H1 (cell line): ENCODE measurements around the gene PTPRE. TPM values are rescaled to one million over a fixed set of nuclear protein-coding genes. Genes with fewer than 3 reads are reported as not detected.

Source experiments
- CTCF ChIA-PET: fragments of 300-600 bp; sonication (Branson Sonifier 250); formaldehyde crosslinking; loops from one replicate; lab custom pipeline; 2021; ENCODE audit not compliant: partially characterized antibody; lab: Charles Lee
- POLR2A ChIA-PET: fragments of 300-600 bp; sonication (Branson Sonifier 250); formaldehyde crosslinking; loops from one replicate; lab custom pipeline; 2021; ENCODE audit warnings: inconsistent platforms; ENCODE audit not compliant: partially characterized antibody; lab: Charles Lee
- DNase-seq, 2 experiments: peaks; one replicate each; pipeline versions ENCODE4 v3.0.0 to v3.0.0-alpha.2; 2010 to 2022; ENCODE audit warnings: low spot score in 2 of 2, low read depth in 1 of 2, mixed read lengths in 1 of 2
- FAIRE-seq: peaks from 2 replicates; lab custom pipeline; 2011; peaks lifted over from hg19 to GRCh38; lab: Jason Lieb, UNC
- H2AFZ ChIP-seq: 2 replicates; pipeline ENCODE4 v1.8.1; 2012; ENCODE audit warnings: low read length, inconsistent platforms
- H2AK5ac ChIP-seq: 2 replicates; pipeline ENCODE4 v1.6.1; 2013; ENCODE audit warnings: low read depth, low read length
- H2BK120ac ChIP-seq: replicated peaks from 2 replicates; pipeline ENCODE3; 2013; ENCODE audit warnings: low read depth, low read length, inconsistent platforms
- H2BK12ac ChIP-seq: 2 replicates; pipeline ENCODE4 v1.6.1; 2013; ENCODE audit warnings: low read depth, low read length
- H2BK15ac ChIP-seq: 2 replicates; pipeline ENCODE4 v1.6.1; 2013; ENCODE audit warnings: low read length
- H2BK20ac ChIP-seq: 2 replicates; pipeline ENCODE4 v1.6.1; 2013; ENCODE audit warnings: low read length
- H2BK5ac ChIP-seq: 2 replicates; pipeline ENCODE4 v1.6.1; 2013; ENCODE audit warnings: low read depth, low read length
- H3K14ac ChIP-seq: 2 replicates; pipeline ENCODE4 v1.6.1; 2013; ENCODE audit warnings: inconsistent platforms; ENCODE audit not compliant: insufficient read length
- H3K18ac ChIP-seq: 2 replicates; pipeline ENCODE4 v1.6.1; 2013; ENCODE audit warnings: low read length; ENCODE audit errors: extremely low read depth
- H3K23ac ChIP-seq: 2 replicates; pipeline ENCODE4 v1.6.1; 2013; ENCODE audit warnings: inconsistent platforms; ENCODE audit not compliant: insufficient read length
- H3K23me2 ChIP-seq: 2 replicates; pipeline ENCODE4 v1.6.1; 2013; ENCODE audit warnings: low read depth, low read length
- H3K27ac ChIP-seq: 2 replicates; pipeline ENCODE4 v1.6.1; 2011; ENCODE audit warnings: low read depth, low read length, inconsistent platforms
- H3K27me3 ChIP-seq, 4 experiments: replicated peaks in 1 of 4; 1 replicate in 1 of 4; 2 replicates in 3 of 4; pipeline versions ENCODE4 v1.6.1 to v1.8.1; 2011 to 2013; ENCODE audit warnings: low read length in 3 of 4, mild to moderate bottlenecking in 3 of 4, inconsistent platforms in 2 of 4, mixed read lengths in 2 of 4, moderate library complexity in 1 of 4; ENCODE audit not compliant: control insufficient read depth in 3 of 4, insufficient read depth in 3 of 4; ENCODE audit errors: extremely low read depth in 1 of 4
- H3K36me3 ChIP-seq, 4 experiments: 2 replicates each; pipeline versions ENCODE4 v1.6.1 to v1.8.1; 2011 to 2013; ENCODE audit warnings: mild to moderate bottlenecking in 4 of 4, low read length in 3 of 4, moderate library complexity in 2 of 4, control low read depth in 1 of 4, inconsistent platforms in 1 of 4; ENCODE audit not compliant: insufficient read depth in 4 of 4, control insufficient read depth in 2 of 4
- H3K4ac ChIP-seq: replicated peaks from 2 replicates; pipeline ENCODE3; 2013; ENCODE audit warnings: low read length, low read depth, mixed read lengths, inconsistent platforms; ENCODE audit not compliant: insufficient read length
- H3K4me1 ChIP-seq, 4 experiments: replicated peaks in 1 of 4; 1 replicate in 1 of 4; 2 replicates in 3 of 4; pipeline versions ENCODE4 v1.6.1 to v1.8.1; 2011 to 2013; ENCODE audit warnings: low read length in 3 of 4, inconsistent platforms in 2 of 4, mixed read lengths in 1 of 4; ENCODE audit not compliant: insufficient read depth in 4 of 4, control insufficient read depth in 3 of 4
- H3K4me2 ChIP-seq, 2 experiments: 2 replicates each; pipeline versions ENCODE4 v1.6.1 to v1.8.1; 2011 to 2013; ENCODE audit warnings: low read depth in 2 of 2, low read length in 2 of 2, control low read depth in 1 of 2, inconsistent platforms in 1 of 2, mild to moderate bottlenecking in 1 of 2; ENCODE audit not compliant: insufficient read depth in 1 of 2
- H3K4me3 ChIP-seq, 4 experiments: fragments of 200-600, 300-600 bp in 1 of 4; sonication (generic), shearing (Covaris generic), sonication (Bioruptor Twin) in 1 of 4; 2 replicates each; pipeline versions ENCODE4 v1.5.1 to v1.8.1; 2011 to 2016; ENCODE audit warnings: low read length in 4 of 4, low read depth in 3 of 4, control low read depth in 2 of 4, inconsistent platforms in 2 of 4, mild to moderate bottlenecking in 2 of 4, mixed read lengths in 1 of 4, moderate library complexity in 1 of 4; ENCODE audit not compliant: insufficient read depth in 2 of 4; ENCODE audit errors: extremely low read depth in 1 of 4
- H3K56ac ChIP-seq: replicated peaks from 2 replicates; pipeline ENCODE3; 2013; ENCODE audit warnings: low read depth, mild to moderate bottlenecking, mixed read lengths, low read length, inconsistent platforms; ENCODE audit not compliant: insufficient read length
- H3K79me1 ChIP-seq: 2 replicates; pipeline ENCODE4 v1.6.1; 2013; ENCODE audit warnings: low read depth, low read length, control low read depth
- H3K79me2 ChIP-seq, 2 experiments: 2 replicates each; pipeline versions ENCODE4 v1.6.1 to v1.8.1; 2012 to 2013; ENCODE audit warnings: low read length in 2 of 2, mild to moderate bottlenecking in 2 of 2, inconsistent platforms in 1 of 2; ENCODE audit not compliant: insufficient read depth in 2 of 2, control insufficient read depth in 1 of 2
- H3K9ac ChIP-seq, 4 experiments: replicated peaks in 1 of 4; 1 replicate in 1 of 4; 2 replicates in 3 of 4; pipeline versions ENCODE4 v1.6.1 to v1.8.1; 2011 to 2013; ENCODE audit warnings: low read depth in 3 of 4, low read length in 3 of 4, control low read depth in 2 of 4, mild to moderate bottlenecking in 2 of 4, moderate library complexity in 2 of 4, inconsistent platforms in 1 of 4; ENCODE audit errors: extremely low read depth in 1 of 4
- H3K9me3 ChIP-seq, 2 experiments: 2 replicates each; pipeline versions ENCODE4 v1.6.1 to v1.8.1; 2012 to 2013; ENCODE audit warnings: mild to moderate bottlenecking in 2 of 2, moderate library complexity in 2 of 2, control low read depth in 1 of 2, inconsistent platforms in 1 of 2, low read depth in 1 of 2, low read length in 1 of 2, mixed read lengths in 1 of 2; ENCODE audit not compliant: insufficient read depth in 2 of 2
- H4K20me1 ChIP-seq, 2 experiments: replicated peaks in 1 of 2; 2 replicates each; pipeline versions ENCODE3 to v1.8.1; 2011 to 2013; ENCODE audit warnings: inconsistent platforms in 2 of 2, low read length in 2 of 2, mild to moderate bottlenecking in 1 of 2; ENCODE audit not compliant: insufficient read depth in 2 of 2, control insufficient read depth in 1 of 2
- H4K5ac ChIP-seq: 2 replicates; pipeline ENCODE4 v1.6.1; 2013; ENCODE audit warnings: low read length, low read depth, mixed read lengths, inconsistent platforms; ENCODE audit not compliant: insufficient read length
- H4K8ac ChIP-seq: 2 replicates; pipeline ENCODE4 v1.8.0; 2013; ENCODE audit warnings: mild to moderate bottlenecking, moderate library complexity, low read length, inconsistent platforms; ENCODE audit not compliant: insufficient read depth; ENCODE audit errors: extremely low read depth
- H4K91ac ChIP-seq: replicated peaks from 2 replicates; pipeline ENCODE3; 2013; ENCODE audit warnings: low read length, mixed read lengths, inconsistent platforms; ENCODE audit not compliant: insufficient read length
- CHD2 ChIP-seq: IDR thresholded peaks from 2 replicates; pipeline ENCODE4 v1.6.1; 2012; ENCODE audit warnings: low read length, improper control_type of control experiment
- CREB1 ChIP-seq: IDR thresholded peaks from 2 replicates; pipeline ENCODE4 v1.6.1; 2012; ENCODE audit warnings: inconsistent platforms
- CTBP2 ChIP-seq: IDR thresholded peaks from 2 replicates; pipeline ENCODE4 v1.7.0; 2011; ENCODE audit warnings: borderline replicate concordance, mild to moderate bottlenecking, moderate library complexity, mixed read lengths, low read length; ENCODE audit not compliant: insufficient read depth, insufficient read length
- FOSL1 ChIP-seq: IDR thresholded peaks from 2 replicates; pipeline ENCODE4 v1.6.1; 2011; ENCODE audit warnings: mild to moderate bottlenecking, low read depth, low read length, moderate library complexity; ENCODE audit not compliant: insufficient read depth
- POLR2AphosphoS5 ChIP-seq: IDR thresholded peaks from 2 replicates; pipeline ENCODE4 v1.6.1; 2011; ENCODE audit warnings: low read depth, low read length
- RAD21 ChIP-seq, 2 experiments: IDR thresholded peaks in 1 of 2; conservative IDR thresholded peaks in 1 of 2; 2 replicates each; pipeline ENCODE4 v1.6.1; 2011; ENCODE audit warnings: low read depth in 2 of 2, low read length in 2 of 2, improper control_type of control experiment in 1 of 2, inconsistent platforms in 1 of 2, mild to moderate bottlenecking in 1 of 2, moderate library complexity in 1 of 2
- RBBP5 ChIP-seq: IDR thresholded peaks from 2 replicates; pipeline ENCODE4 v1.7.1; 2012; ENCODE audit warnings: low read depth, mild to moderate bottlenecking, inconsistent platforms, low read length, moderate library complexity, borderline replicate concordance
- RXRA ChIP-seq: IDR thresholded peaks from 2 replicates; pipeline ENCODE4 v1.6.1; 2011; ENCODE audit warnings: low read depth, mild to moderate bottlenecking, low read length, moderate library complexity; ENCODE audit not compliant: insufficient read depth
- SIRT6 ChIP-seq: IDR thresholded peaks from one replicate; pipeline ENCODE4 v1.7.1; 2012; ENCODE audit warnings: low read length, inconsistent platforms
- SRF ChIP-seq: IDR thresholded peaks from 2 replicates; pipeline ENCODE4 v1.6.1; 2011; ENCODE audit warnings: mild to moderate bottlenecking, low read depth, low read length, moderate library complexity
- TAF7 ChIP-seq: optimal IDR thresholded peaks from 2 replicates; pipeline ENCODE3; 2011; ENCODE audit warnings: low read depth, mild to moderate bottlenecking, inconsistent platforms, low read length, moderate library complexity, borderline replicate concordance
- TBP ChIP-seq: IDR thresholded peaks from 2 replicates; pipeline ENCODE4 v1.6.1; 2011; ENCODE audit warnings: low read depth, low read length, improper control_type of control experiment
- WGBS, 2 experiments: shearing (Covaris generic) in 1 of 2; methylation state at CpG; one replicate each; pipeline versions ENCODE4 v1.1.6 to v1.1.7; 2013 to 2015; ENCODE audit warnings: low lambda C conversion rate in 2 of 2, mixed read lengths in 2 of 2, inconsistent platforms in 1 of 2, low coverage in 1 of 2, missing lambda C conversion rate in 1 of 2; ENCODE audit not compliant: insufficient replicate concordance in 2 of 2, insufficient coverage in 1 of 2, insufficient read length in 1 of 2; ENCODE audit errors: extremely low coverage in 1 of 2, missing lambda C conversion rate in 1 of 2; 5-methylcytosine and 5-hydroxymethylcytosine counted together
- polyA plus RNA-seq, 7 experiments: library from polyadenylated mRNA; depleted of rRNA in 3 of 7; stranded (reverse) in 5 of 7; unstranded in 2 of 7; fragments of >200 nt in 5 of 7; fragments of 200-250 nt in 2 of 7; gene quantifications; 1 replicate in 5 of 7; 2 replicates in 1 of 7; 4 replicates in 1 of 7; pipeline versions ENCODE4 v1.2.1 to v1.2.3, GENCODE V29; 2011 to 2013; ENCODE audit warnings: missing spikeins in 2 of 7, mixed read lengths in 2 of 7
- total RNA-seq: library from RNA; stranded (reverse); fragmentation: NEBNext Ultra II Directional; extraction: Animal tissue kit (Norgen Biotek cat#: 25700); gene quantifications from 2 replicates; pipeline ENCODE4 v1.2.1, GENCODE V29; 2021

Gene PTPRE
- total and polyA plus RNA-seq, 2 of the 8 experiments (the other 6 are each of a cell fraction or from before 2014, with no cell fraction given): 0.33 to 0.54 TPM

DNA sequence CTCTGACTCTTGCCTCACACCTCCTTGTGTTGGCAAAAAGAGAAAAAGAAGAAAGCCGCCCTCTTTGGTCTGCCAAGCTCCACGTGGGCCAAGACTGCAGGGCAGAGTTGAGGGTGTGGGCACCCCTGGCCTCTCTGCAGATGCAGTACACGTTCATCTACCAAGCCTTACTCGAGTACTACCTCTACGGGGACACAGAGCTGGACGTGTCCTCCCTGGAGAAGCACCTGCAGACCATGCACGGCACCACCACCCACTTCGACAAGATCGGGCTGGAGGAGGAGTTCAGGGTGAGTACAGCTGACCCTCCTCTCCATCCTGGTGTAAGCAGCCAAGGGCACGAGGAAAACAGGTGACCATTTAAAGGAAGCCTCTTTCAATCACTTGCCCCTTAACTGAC lies 163.3 kb downstream of the PTPRE start:
- Histone ChIP-seq H2BK20ac (no peak overlapping the region), H3K4ac (no peak overlapping the region), H3K4me3 (no peak overlapping the region), H4K91ac (no peak overlapping the region), H3K23me2 (peaks cover 8% of the 10 kb centered on the region; the same call in 1 of the 2 replicates), H3K4me1 (peaks cover 0 to 3% (median 0%) of the 10 kb centered on the region in 4 experiments; a peak in 1 of 7 replicates)
- TF ChIP-seq RXRA (no peak), CHD2 (no peak), POLR2AphosphoS5 (no peak), SIRT6 (no peak), CTBP2 (no peak), TBP (no peak), FOSL1 (no peak), SRF (no peak), RAD21 (IDR thresholded peaks at IDR 0.05 in 1 of 2, conservative IDR thresholded peaks at IDR 0.05 in 1 of 2; ENCODE audit: low read depth in 2 of 2, low read length in 2 of 2) (no peak), TAF7 (no peak), RBBP5 (no peak), CREB1 (no peak)
- TF ChIP-seq, all 59 proteins: peak for 0
- Histone ChIP-seq H3K27me3 (0 out of 7 replicates have a peak, but pooled peaks cover 0 to 2% (median 0%) of the 10 kb centered on the region in 4 experiments), H2AFZ (no peak overlapping the region), H3K9me3 (no peaks in the 10 kb centered on the region), H4K8ac (no peak overlapping the region), H2BK15ac (no peak overlapping the region), H3K18ac (no peak overlapping the region), H2BK120ac (no peak overlapping the region), H2BK5ac (no peak overlapping the region), H3K79me2 (no peaks in the 10 kb centered on the region), H4K20me1 (peaks cover 0 to 7% of the 10 kb centered on the region in 2 experiments), H3K79me1 (0 out of 2 replicates have a peak, but pooled peaks cover 2% of the 10 kb centered on the region), H3K4me2 (no peak overlapping the region), H3K56ac (no peak overlapping the region), H3K14ac (no peak overlapping the region), H4K5ac (no peak overlapping the region), H3K23ac (no peak overlapping the region), H2BK12ac (no peak overlapping the region), H3K36me3 (no peaks in the 10 kb centered on the region), H3K27ac (no peak overlapping the region), H3K9ac (no peak overlapping the region), H2AK5ac (no peak overlapping the region)
- ChIA-PET POLR2A (no interaction called here), CTCF (interaction anchor here (0.6 to 5.4 kb wide), 26 partner anchors 7 to 890 kb away, joined by 3 to 52 read pairs (median 10); partner anchors contain the start of gene PTPRE)
- no peak for DNase-seq
- WGBS, 2 experiments: 91% methylated on average over 9 of the region's 10 CpGs; no CpG with 5 or more reads in 1 of the 2 experiments
- no peak for FAIRE-seq
